Brain microvascular endothelial cell (primary cell): Measurements from ENCODE around the gene TGFB3.

Experiments used
- DNase-seq: peaks from one replicate; pipeline ENCODE4 v3.0.0-alpha.2; 2020
- H3K27ac ChIP-seq: fragments of 250-450 bp; sonication (Bioruptor Pico); 2 replicates; pipeline ENCODE4 v1.5.1; 2020; ENCODE audit warnings: mild to moderate bottlenecking, moderate library complexity
- H3K27me3 ChIP-seq: fragments of 250-450 bp; sonication (Bioruptor Pico); replicated peaks from 2 replicates; pipeline ENCODE4 v1.5.1; 2020; ENCODE audit warnings: mild to moderate bottlenecking
- H3K36me3 ChIP-seq: fragments of 250-450 bp; sonication (Bioruptor Pico); replicated peaks from 2 replicates; pipeline ENCODE4 v1.5.1; 2020; ENCODE audit warnings: mild to moderate bottlenecking
- H3K4me3 ChIP-seq: 2 replicates; pipeline ENCODE4 v1.5.1; 2011; ENCODE audit warnings: low read depth, mild to moderate bottlenecking, control low read depth, low read length, moderate library complexity
- CTCF ChIP-seq: IDR thresholded peaks from 2 replicates; pipeline ENCODE4 v1.5.1; 2011; ENCODE audit warnings: low read depth, mild to moderate bottlenecking, moderate library complexity, low read length, control low read depth, inconsistent platforms; ENCODE audit errors: missing control alignments
- in situ Hi-C: cut with HindIII; loops from 2 replicates; pipeline ENCODE4 v1.10.0; 2017; ENCODE audit warnings: low sequenced_read_pairs, low pct_ligation_motif_present

The TGFB3 gene

GRCh38 chr14:75980856-75981255, 939 bp downstream of the TGFB3 start:
- no peaks in the 10 kb centered on the region for H3K36me3 ChIP-seq
- H3K4me3 ChIP-seq: no peak overlapping the region
- in situ Hi-C loops: no loop called here
- H3K27ac ChIP-seq: no peak overlapping the region
- TF ChIP-seq CTCF: no peak
- no peak for DNase-seq
- H3K27me3 ChIP-seq: no peaks in the 10 kb centered on the region

GRCh38 chr14:75979648-75980565, 1.9 kb downstream of the TGFB3 start:
- in situ Hi-C loops: no loop called here
- Histone ChIP-seq H3K4me3 (no peak overlapping the region), H3K27ac (no peak overlapping the region), H3K36me3 (no peaks in the 10 kb centered on the region), H3K27me3 (no peaks in the 10 kb centered on the region)
- no peak for TF ChIP-seq CTCF
- DNase-seq: no peak

GRCh38 chr14:75979071-75979571, 2.7 kb downstream of the TGFB3 start:
- H3K27ac ChIP-seq: no peak overlapping the region
- TF ChIP-seq CTCF: peak; percentile 87
- H3K36me3 ChIP-seq: no peaks in the 10 kb centered on the region
- in situ Hi-C loops: no loop called here
- no peaks in the 10 kb centered on the region for H3K27me3 ChIP-seq
- no peak overlapping the region for H3K4me3 ChIP-seq
- no peak for DNase-seq

GRCh38 chr14:75978249-75978731, 3.5 kb downstream of the TGFB3 start:
- Histone ChIP-seq H3K36me3 (no peaks in the 10 kb centered on the region), H3K27me3 (no peaks in the 10 kb centered on the region), H3K4me3 (no peak overlapping the region), H3K27ac (no peak overlapping the region)
- TF ChIP-seq CTCF: no peak
- no peak for DNase-seq
- in situ Hi-C loops: no loop called here

- Histone ChIP-seq H3K27me3 (no peaks in the 10 kb centered on the region), H3K4me3 (no peak overlapping the region), H3K27ac (no peak overlapping the region), H3K36me3 (no peaks in the 10 kb centered on the region)
- in situ Hi-C loops: no loop called here
- no peak for DNase-seq
- no peak for TF ChIP-seq CTCF
Observed at GRCh38 chr14:75977582-75977943, 4.2 kb downstream of the TGFB3 start.
